GM21619 (cell line): ENCODE measurements around the gene SLC17A7.
"Not testable (repeated sequence)": the region's sequence is repeated elsewhere in the genome, so short reads cannot be mapped to it uniquely, and the experiment has no call there.

Experiments used
- ATAC-seq: cut with Tn5 transposase; IDR thresholded peaks from one replicate; pipeline ENCODE4 v1.9.1; 2021; ENCODE audit not compliant: unreplicated experiment

The SLC17A7 gene

GRCh38 chr19:49470615-49470978 lies 29.3 kb upstream of the SLC17A7 start:
- ATAC-seq, result no peak

- ATAC-seq, result no peak
Observed at GRCh38 chr19:49469828-49470614, 28.7 kb upstream of the SLC17A7 start.

- ATAC-seq, result peak; percentile 62
Observed at GRCh38 chr19:49468746-49469447, 27.6 kb upstream of the SLC17A7 start.

- ATAC-seq, result no peak
Observed at GRCh38 chr19:49468199-49468598, 26.9 kb upstream of the SLC17A7 start.

- no peak for ATAC-seq
Observed at GRCh38 chr19:49465371-49465770, 24.0 kb upstream of the SLC17A7 start.

GRCh38 chr19:49463960-49464740 lies 22.8 kb upstream of the SLC17A7 start:
- no peak for ATAC-seq

- ATAC-seq, result no peak
Observed at GRCh38 chr19:49462492-49462891, 21.2 kb upstream of the SLC17A7 start.

GRCh38 chr19:49461656-49462055 lies 20.3 kb upstream of the SLC17A7 start:
- no peak for ATAC-seq

GRCh38 chr19:49461130-49461529 lies 19.8 kb upstream of the SLC17A7 start:
- ATAC-seq, result not testable (repeated sequence)

- no peak for ATAC-seq
Observed at GRCh38 chr19:49459388-49459787, 18.1 kb upstream of the SLC17A7 start.

GRCh38 chr19:49458567-49458903 lies 17.2 kb upstream of the SLC17A7 start:
- ATAC-seq, result no peak

- ATAC-seq, result no peak
Observed at GRCh38 chr19:49456326-49456725, 15.0 kb upstream of the SLC17A7 start.

- ATAC-seq, result no peak
Observed at GRCh38 chr19:49455773-49456172, 14.4 kb upstream of the SLC17A7 start.

GRCh38 chr19:49453757-49454240 lies 12.5 kb upstream of the SLC17A7 start:
- no peak for ATAC-seq

GRCh38 chr19:49453013-49453756 lies 11.9 kb upstream of the SLC17A7 start, which contains the start of gene ALDH16A1:
TSS of gene ALDH16A1 (plus strand) at chr19:49453225. CDS start at chr19:49453332, 107 bp downstream.
- ATAC-seq, result peak; percentile 74

GRCh38 chr19:49451430-49452181 lies 10.3 kb upstream of the SLC17A7 start, which contains the start of gene PIH1D1:
TSS of gene PIH1D1 (minus strand) at chr19:49451814. CDS start at chr19:49451574, 240 bp downstream.
- peak; percentile 51 for ATAC-seq

GRCh38 chr19:49450405-49450804 lies 9.1 kb upstream of the SLC17A7 start:
- no peak for ATAC-seq

- no peak for ATAC-seq
Observed at GRCh38 chr19:49448432-49448786, 7.1 kb upstream of the SLC17A7 start.

- ATAC-seq, result no peak
Observed at GRCh38 chr19:49447485-49448431, 6.4 kb upstream of the SLC17A7 start.
